Lower leg skin (tissue), 4 donors: ENCODE results near the gene EYS. TPM values are rescaled to one million over a fixed set of nuclear protein-coding genes. Genes with fewer than 3 reads are reported as not detected.
"Not testable (repeated sequence)": the region's sequence is repeated elsewhere in the genome, so short reads cannot be mapped to it uniquely, and the experiment has no call there.

Experiments
- DNase-seq, 2 donors: peaks; one replicate each; pipeline ENCODE4 v3.0.0-alpha.2; 2019; ENCODE audit warnings: low spot score in 2 of 2
- H3K4me3 ChIP-seq: fragments of 200-600 bp; sonication (generic); 2 replicates; pipeline ENCODE4 v1.5.1; 2017; ENCODE audit warnings: mild to moderate bottlenecking, low read depth; ENCODE audit not compliant: poor library complexity, severe bottlenecking
- POLR2A ChIP-seq, 2 donors: fragments of 450-650 bp; IDR thresholded peaks; one replicate each; pipeline ENCODE4 v1.6.1; 2016 to 2017; ENCODE audit warnings: antibody characterized with exemption in 2 of 2, mild to moderate bottlenecking in 1 of 2, moderate library complexity in 1 of 2
- WGBS, 2 donors: methylation state at CpG; one replicate each; pipeline ENCODE4 v1.1.5; 2018; 5-methylcytosine and 5-hydroxymethylcytosine counted together
- intact Hi-C: fragments of 100-400 bp; cut with DNase I; formaldehyde crosslinking; loops from one replicate; pipeline ENCODE4 v1.15.0; 2023; ENCODE audit warnings: low total_unique reads
- total RNA-seq, 4 donors: library from RNA; depleted of rRNA; stranded (reverse); fragments of >200 nt; gene quantifications; one replicate each; pipeline ENCODE4 v1.1.0, GENCODE V29; 2016
- TF ChIP-seq, protein P1 (sequence below), 3 donors: fragments of 450-650 bp; IDR thresholded peaks; one replicate each; pipeline ENCODE4 v1.5.1; 2016; ENCODE audit warnings: antibody characterized with exemption in 3 of 3, mild to moderate bottlenecking in 3 of 3, moderate library complexity in 2 of 3

EYS gene
- total RNA-seq, 4 donors from 2014 or later, result 0.04 TPM; not detected in 3

DNA sequence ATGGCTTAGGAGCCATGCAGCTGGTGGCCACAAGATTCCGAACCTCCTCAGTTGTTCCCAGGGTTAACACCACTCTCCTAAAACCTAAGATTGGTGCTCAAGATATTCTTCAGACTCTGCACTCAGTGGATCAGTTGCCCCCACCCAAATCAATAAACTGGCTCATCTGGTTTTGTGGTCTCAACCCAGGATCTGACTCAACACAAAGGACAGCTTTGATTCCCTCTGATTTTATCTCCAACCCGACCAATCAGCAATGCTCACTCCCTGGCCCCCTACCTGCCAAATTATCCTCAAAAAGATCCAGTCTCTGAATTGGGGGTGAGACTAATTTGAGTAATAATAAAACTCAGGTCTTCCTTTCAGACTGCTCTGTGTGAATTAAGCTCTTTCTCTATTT is 137.5 kb downstream of the EYS start:
- no peak for DNase-seq
- TF ChIP-seq, protein P1, sequence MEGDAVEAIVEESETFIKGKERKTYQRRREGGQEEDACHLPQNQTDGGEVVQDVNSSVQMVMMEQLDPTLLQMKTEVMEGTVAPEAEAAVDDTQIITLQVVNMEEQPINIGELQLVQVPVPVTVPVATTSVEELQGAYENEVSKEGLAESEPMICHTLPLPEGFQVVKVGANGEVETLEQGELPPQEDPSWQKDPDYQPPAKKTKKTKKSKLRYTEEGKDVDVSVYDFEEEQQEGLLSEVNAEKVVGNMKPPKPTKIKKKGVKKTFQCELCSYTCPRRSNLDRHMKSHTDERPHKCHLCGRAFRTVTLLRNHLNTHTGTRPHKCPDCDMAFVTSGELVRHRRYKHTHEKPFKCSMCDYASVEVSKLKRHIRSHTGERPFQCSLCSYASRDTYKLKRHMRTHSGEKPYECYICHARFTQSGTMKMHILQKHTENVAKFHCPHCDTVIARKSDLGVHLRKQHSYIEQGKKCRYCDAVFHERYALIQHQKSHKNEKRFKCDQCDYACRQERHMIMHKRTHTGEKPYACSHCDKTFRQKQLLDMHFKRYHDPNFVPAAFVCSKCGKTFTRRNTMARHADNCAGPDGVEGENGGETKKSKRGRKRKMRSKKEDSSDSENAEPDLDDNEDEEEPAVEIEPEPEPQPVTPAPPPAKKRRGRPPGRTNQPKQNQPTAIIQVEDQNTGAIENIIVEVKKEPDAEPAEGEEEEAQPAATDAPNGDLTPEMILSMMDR (IDR thresholded peaks at IDR 0.05), result no peak
- TF ChIP-seq POLR2A (IDR thresholded peaks at IDR 0.05), result no peak
- intact Hi-C loops, result no loop called here
- 75 to 76% methylated on average over 2 of the region's 2 CpGs for WGBS, 2 donors
- H3K4me3 ChIP-seq, result no peak overlapping the region

DNA sequence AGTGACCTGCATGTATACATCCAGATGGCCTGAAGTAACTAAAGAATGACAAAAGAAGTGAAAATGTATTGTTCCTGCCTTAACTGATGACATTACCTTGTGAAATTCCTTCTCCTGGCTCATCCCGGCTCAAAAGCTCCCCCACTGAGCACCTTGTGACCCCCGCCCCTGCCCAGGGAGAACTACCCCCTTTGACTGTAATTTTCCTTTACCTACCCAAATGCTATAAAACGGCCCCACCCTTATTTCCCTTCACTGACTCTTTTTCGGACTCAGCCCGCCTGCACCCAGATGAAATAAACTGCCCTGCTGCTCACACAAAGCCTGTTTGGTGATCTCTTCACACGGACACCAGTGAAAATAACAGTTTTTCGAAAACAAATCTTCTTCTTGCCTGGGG is 138.0 kb downstream of the EYS start:
- intact Hi-C loops, DNase-seq, H3K4me3 ChIP-seq: not testable (repeated sequence)
- WGBS, 2 donors, result 82 to 87% methylated on average over 7 of the region's 7 CpGs

DNA sequence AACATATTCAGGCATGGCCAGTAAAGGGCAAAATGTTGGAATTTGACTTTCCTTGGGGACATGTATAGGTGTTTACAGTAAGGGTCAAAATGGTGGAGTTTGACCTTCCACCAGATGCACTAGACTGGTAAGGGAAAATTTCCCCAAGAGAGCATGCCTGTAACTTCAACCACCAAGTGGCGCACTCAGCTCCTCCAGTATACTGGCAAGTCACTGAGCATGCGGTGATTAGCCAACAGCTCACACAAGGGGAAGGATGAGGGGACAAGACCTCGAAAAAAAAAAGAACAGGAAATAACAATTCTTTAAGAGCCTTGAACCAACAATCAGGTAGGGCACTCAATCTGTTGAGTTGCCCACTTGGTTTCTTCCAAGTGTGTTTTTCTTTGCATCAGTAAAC is 140.9 kb downstream of the EYS start:
- TF ChIP-seq POLR2A (IDR thresholded peaks at IDR 0.05), result no peak
- TF ChIP-seq, protein P1 (IDR thresholded peaks at IDR 0.05), result no peak
- intact Hi-C loops, result no loop called here
- H3K4me3 ChIP-seq, result no peak overlapping the region
- DNase-seq, result no peak
- 58 to 75% methylated on average over 3 of the region's 3 CpGs for WGBS, 2 donors

DNA sequence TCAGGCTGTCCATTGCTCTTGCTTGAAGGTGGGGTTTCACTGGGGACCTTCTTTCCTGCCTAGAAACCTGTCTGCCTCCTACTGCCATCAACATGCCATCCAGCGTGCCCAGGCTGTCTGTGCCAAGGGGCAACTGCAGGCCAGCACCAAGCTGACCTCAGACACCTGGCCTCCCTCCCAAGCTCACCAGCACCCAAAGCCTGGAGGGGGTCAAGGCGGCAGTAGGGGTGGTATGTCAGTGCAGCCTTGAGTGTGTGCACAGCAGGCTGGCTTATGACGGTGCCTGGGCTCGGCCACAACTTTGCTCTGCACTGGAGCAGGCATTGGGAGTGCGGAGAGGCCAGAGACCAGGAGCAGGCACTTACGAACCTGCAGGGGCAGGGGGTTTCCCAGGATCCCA is 149.0 kb downstream of the EYS start:
- intact Hi-C loops, result no loop called here
- WGBS, 2 donors, result 90 to 95% methylated on average over 6 of the region's 6 CpGs
- no peak for DNase-seq
- TF ChIP-seq, protein P1 (IDR thresholded peaks at IDR 0.05), result no peak
- TF ChIP-seq POLR2A (IDR thresholded peaks at IDR 0.05), result no peak
- no peak overlapping the region for H3K4me3 ChIP-seq

DNA sequence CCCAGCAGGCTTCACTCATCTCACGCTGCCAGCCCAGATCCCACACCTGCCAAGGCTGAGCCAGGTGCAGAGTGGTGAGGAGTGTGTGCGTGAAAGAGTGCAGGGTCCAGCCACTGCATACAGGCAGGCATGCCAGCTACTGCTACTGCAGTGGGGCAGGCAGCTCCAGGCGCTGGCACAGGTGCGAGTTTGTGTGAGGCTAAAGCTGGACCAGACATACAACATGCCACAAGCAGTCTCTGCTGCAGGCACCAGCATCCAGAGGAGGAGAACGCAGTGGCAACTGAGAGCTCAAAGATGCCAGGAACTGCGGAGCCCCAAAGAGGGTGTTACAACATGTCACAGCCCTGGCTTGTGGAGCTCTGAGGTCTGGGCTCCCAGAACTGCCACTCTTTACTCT is 149.8 kb downstream of the EYS start:
- H3K4me3 ChIP-seq, result no peak overlapping the region
- DNase-seq, result no peak
- no peak for TF ChIP-seq POLR2A (IDR thresholded peaks at IDR 0.05)
- TF ChIP-seq, protein P1 (IDR thresholded peaks at IDR 0.05), result no peak
- 79 to 85% methylated on average over 6 of the region's 6 CpGs for WGBS, 2 donors
- intact Hi-C loops, result no loop called here

DNA sequence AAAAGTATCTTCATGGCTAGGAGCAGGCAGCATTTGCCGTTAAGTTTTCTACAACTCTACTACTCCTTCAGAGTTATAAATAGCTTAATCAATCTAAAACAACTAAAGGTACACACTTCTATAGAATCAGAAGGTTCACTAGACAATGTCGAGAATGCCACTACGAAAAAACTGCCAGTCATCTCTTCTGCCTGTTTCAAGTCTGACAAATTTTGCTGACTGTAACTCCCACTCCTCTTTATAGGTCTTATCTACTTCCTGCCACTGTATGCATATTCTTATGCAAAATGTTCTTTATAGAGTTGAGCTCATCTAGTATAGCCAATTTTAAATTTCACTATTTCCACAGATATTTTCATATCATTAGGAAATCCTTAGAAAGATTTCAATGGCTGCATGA is 160.1 kb downstream of the EYS start:
- TF ChIP-seq, protein P1 (IDR thresholded peaks at IDR 0.05), result no peak
- no peak for TF ChIP-seq POLR2A (IDR thresholded peaks at IDR 0.05)
- no peak for DNase-seq
- H3K4me3 ChIP-seq, result no peak overlapping the region
- intact Hi-C loops, result no loop called here
- WGBS, 2 donors, result 76 to 89% methylated on average over 3 of the region's 3 CpGs
